T-helper 2 cell (primary cell): Measurements from ENCODE around the gene OR2A42.
"Not testable (repeated sequence)": the region's sequence is repeated elsewhere in the genome, so short reads cannot be mapped to it uniquely, and the experiment has no call there.

Experiments used
- DNase-seq, 5 experiments: peaks; one replicate each; pipeline versions ENCODE4 v3.0.0 to v3.0.0-alpha.2; 2012 to 2022
- total RNA-seq, 2 donors: gene quantifications; one replicate each; lab custom pipeline; 2026; lab: John Stamatoyannopoulos, UW

Gene OR2A42
- total RNA-seq: 0 reads per million in 2 donors

GRCh38 chr7:144239365-144239764 lies at the start of gene OR2A42:
Gene OR2A42, minus strand, starts transcription at chr7:144239605. Its CDS starts 6,762 bp downstream, at chr7:144232843.
- DNase-seq: not testable (repeated sequence)

GRCh38 chr7:144287171-144287784 lies 47.9 kb upstream of the OR2A42 start:
- DNase-seq: not testable (repeated sequence)

GRCh38 chr7:144283716-144284115 lies 44.3 kb upstream of the OR2A42 start:
- not testable (repeated sequence) for DNase-seq

GRCh38 chr7:144282490-144282889 lies 43.1 kb upstream of the OR2A42 start:
- not testable (repeated sequence) for DNase-seq

- DNase-seq: not testable (repeated sequence)
These were observed 42.6 kb upstream of the OR2A42 start for GRCh38 chr7:144281981-144282380.

GRCh38 chr7:144280010-144280409 lies 40.6 kb upstream of the OR2A42 start:
- not testable (repeated sequence) for DNase-seq

GRCh38 chr7:144275281-144275680 lies 35.9 kb upstream of the OR2A42 start:
- not testable (repeated sequence) for DNase-seq

GRCh38 chr7:144269188-144269587 lies 29.8 kb upstream of the OR2A42 start, which contains the start of gene CTAGE8:
Gene CTAGE8, minus strand, starts transcription at chr7:144269288. Its CDS starts 38 bp downstream, at chr7:144269250.
- not testable (repeated sequence) for DNase-seq

- DNase-seq: not testable (repeated sequence)
These were observed 25.3 kb upstream of the OR2A42 start, which contains the start of gene OR2A7 for GRCh38 chr7:144264692-144265091. Gene OR2A7, minus strand, starts transcription at chr7:144264792. Its CDS starts 5,164 bp downstream, at chr7:144259628.

GRCh38 chr7:144262128-144262527 lies 22.7 kb upstream of the OR2A42 start:
- not testable (repeated sequence) for DNase-seq

GRCh38 chr7:144259067-144259466 lies 19.7 kb upstream of the OR2A42 start:
- not testable (repeated sequence) for DNase-seq

GRCh38 chr7:144256112-144256511 lies 16.7 kb upstream of the OR2A42 start:
- no peak for DNase-seq

- no peak for DNase-seq
These were observed 16.1 kb upstream of the OR2A42 start for GRCh38 chr7:144255471-144255897.

- DNase-seq: not testable (repeated sequence)
These were observed 12.9 kb upstream of the OR2A42 start for GRCh38 chr7:144252307-144252706.

GRCh38 chr7:144247674-144248330 lies 8.4 kb upstream of the OR2A42 start:
- not testable (repeated sequence) for DNase-seq

- DNase-seq: not testable (repeated sequence)
These were observed 7.6 kb upstream of the OR2A42 start for GRCh38 chr7:144246967-144247366.

- DNase-seq: not testable (repeated sequence)
These were observed 6.0 kb upstream of the OR2A42 start for GRCh38 chr7:144245372-144245771.

- DNase-seq: not testable (repeated sequence)
These were observed 799 bp downstream of the OR2A42 start for GRCh38 chr7:144238530-144239082.

- DNase-seq: not testable (repeated sequence)
These were observed 6.4 kb downstream of the OR2A42 start for GRCh38 chr7:144233039-144233438.

- DNase-seq: not testable (repeated sequence)
These were observed 8.4 kb downstream of the OR2A42 start for GRCh38 chr7:144231027-144231426.

GRCh38 chr7:144228810-144229209 lies 10.6 kb downstream of the OR2A42 start:
- not testable (repeated sequence) for DNase-seq

GRCh38 chr7:144226866-144227265 lies 12.5 kb downstream of the OR2A42 start:
- not testable (repeated sequence) for DNase-seq

GRCh38 chr7:144223675-144224074 lies 15.7 kb downstream of the OR2A42 start:
- not testable (repeated sequence) for DNase-seq
